Activated naive CD8-positive, alpha-beta T cell treated with anti-CD3 and anti-CD28 coated beads, Interleukin-2, amount 50 U/mL, for 24 hours (primary cell): ENCODE measurements around the gene CYB561.

ENCODE experiments used
- ATAC-seq: fragments of 150-1000 bp; cut with Tn5 transposase; one replicate; pipeline ENCODE4 v1.10.0; 2021
- DNase-seq: peaks from one replicate; pipeline ENCODE4 v3.0.0; 2021
- H3K27ac Mint-ChIP-seq: one replicate; pipeline ENCODE4 v1.8.0; 2021; ENCODE audit warnings: mild to moderate bottlenecking, mixed read lengths
- H3K27me3 Mint-ChIP-seq: one replicate; pipeline ENCODE4 v1.8.0; 2021; ENCODE audit warnings: mixed read lengths
- H3K36me3 Mint-ChIP-seq: one replicate; pipeline ENCODE4 v1.8.0; 2021; ENCODE audit warnings: low read depth, mixed read lengths
- H3K4me1 Mint-ChIP-seq: one replicate; pipeline ENCODE4 v1.8.0; 2021; ENCODE audit warnings: mixed read lengths
- H3K4me3 Mint-ChIP-seq: one replicate; pipeline ENCODE4 v1.8.0; 2021; ENCODE audit warnings: mild to moderate bottlenecking, moderate library complexity, mixed read lengths
- H3K9me3 Mint-ChIP-seq: one replicate; pipeline ENCODE4 v1.8.0; 2021; ENCODE audit warnings: mixed read lengths

Gene CYB561

DNA sequence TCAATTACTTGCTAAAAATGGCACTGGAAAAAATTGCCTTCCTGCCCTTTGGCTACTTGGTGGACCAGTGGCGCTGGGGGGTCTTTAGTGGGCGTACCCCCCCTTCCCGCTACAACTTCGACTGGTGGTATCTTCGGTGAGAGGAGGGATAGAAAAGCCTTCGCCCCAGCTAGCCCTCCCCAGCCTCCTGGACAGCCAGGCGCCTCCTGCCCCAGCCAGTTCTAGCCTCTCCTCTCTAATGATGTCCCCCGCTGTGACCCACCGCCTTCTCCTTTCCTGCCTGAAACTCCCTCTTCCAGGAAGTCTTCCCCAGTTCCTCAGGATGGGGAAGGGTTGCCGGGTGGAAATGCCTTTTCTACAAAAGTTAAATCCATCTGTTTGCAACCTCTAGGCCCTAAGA lies 36.9 kb upstream of the CYB561 start:
- Mint-ChIP-seq H3K27me3 (peaks cover 11% of the 10 kb centered on the region), H3K4me1 (peaks cover 2% of the 10 kb centered on the region), H3K36me3 (no peaks in the 10 kb centered on the region), H3K4me3 (no peak overlapping the region), H3K27ac (no peak overlapping the region), H3K9me3 (no peaks in the 10 kb centered on the region)
- ATAC-seq = no peak
- DNase-seq = no peak

DNA sequence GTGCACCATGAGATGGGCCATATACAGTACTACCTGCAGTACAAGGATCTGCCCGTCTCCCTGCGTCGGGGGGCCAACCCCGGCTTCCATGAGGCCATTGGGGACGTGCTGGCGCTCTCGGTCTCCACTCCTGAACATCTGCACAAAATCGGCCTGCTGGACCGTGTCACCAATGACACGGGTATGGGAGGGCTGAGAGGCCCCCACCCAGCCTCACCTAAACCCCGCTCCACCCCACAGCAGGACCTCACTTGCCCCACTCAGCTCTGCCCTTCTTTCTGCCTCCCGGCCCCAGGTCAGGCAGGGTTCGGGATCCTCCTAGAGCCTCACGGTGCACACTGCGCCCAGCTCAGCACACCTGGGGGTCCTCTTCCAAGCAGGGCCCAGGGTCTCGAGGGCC lies 36.4 kb upstream of the CYB561 start:
- Mint-ChIP-seq H3K27ac (no peak overlapping the region), H3K4me3 (no peak overlapping the region), H3K36me3 (no peaks in the 10 kb centered on the region), H3K4me1 (peaks cover 8% of the 10 kb centered on the region), H3K27me3 (peaks cover 17% of the 10 kb centered on the region), H3K9me3 (no peaks in the 10 kb centered on the region)
- DNase-seq (no peak), ATAC-seq (no peak)

DNA sequence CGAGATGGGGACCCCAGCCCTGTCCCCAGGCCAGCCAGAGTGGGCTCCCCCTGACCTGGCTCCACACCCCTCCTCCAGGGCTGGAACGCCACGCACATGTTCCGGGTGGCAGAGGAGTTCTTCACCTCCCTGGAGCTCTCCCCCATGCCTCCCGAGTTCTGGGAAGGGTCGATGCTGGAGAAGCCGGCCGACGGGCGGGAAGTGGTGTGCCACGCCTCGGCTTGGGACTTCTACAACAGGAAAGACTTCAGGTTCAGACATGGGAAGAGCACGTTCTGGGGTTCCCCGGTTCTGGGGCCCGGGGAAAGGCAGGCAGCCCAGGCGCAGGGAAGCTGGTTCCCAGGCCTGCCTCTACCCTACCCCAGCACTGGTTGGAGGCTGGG lies 35.4 kb upstream of the CYB561 start:
- Mint-ChIP-seq H3K36me3 (no peaks in the 10 kb centered on the region), H3K4me3 (no peak overlapping the region), H3K27me3 (peaks cover 18% of the 10 kb centered on the region), H3K4me1 (peaks cover 8% of the 10 kb centered on the region), H3K9me3 (no peaks in the 10 kb centered on the region), H3K27ac (no peak overlapping the region)
- no peak for DNase-seq
- no peak for ATAC-seq

DNA sequence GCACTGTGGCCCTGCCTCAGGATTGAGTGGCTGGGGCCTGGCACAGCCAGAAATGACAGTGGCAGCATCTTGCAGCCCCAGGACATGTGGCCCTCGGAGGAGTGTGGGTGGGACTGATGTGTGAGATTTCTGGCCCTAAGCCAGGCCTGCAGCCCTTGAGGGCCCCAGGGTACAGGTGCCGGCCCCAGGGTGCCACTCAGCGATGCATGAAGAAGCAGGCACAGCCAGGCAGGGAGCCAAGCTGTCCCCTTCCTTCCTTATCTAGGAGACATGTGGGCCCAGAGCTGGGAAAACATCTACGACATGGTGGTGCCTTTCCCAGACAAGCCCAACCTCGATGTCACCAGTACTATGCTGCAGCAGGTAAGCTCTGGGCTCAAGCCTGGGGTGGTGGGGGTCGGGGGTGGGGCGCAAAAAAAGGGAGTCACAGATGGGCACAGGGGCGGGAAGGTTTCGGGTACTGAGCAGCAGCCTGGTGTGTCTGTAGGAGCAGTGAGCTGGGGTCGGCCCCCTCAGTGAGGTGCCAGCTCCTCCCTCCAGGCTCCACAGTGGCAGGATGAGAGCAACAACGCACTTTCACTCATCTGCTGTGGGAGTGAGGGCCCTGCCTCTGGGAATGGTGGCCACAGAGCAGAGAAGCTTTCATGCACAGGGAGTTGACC lies 34.9 kb upstream of the CYB561 start:
- no peaks in the 10 kb centered on the region for H3K36me3 Mint-ChIP-seq
- ATAC-seq (no peak), DNase-seq (no peak)
- H3K4me3 Mint-ChIP-seq = no peak overlapping the region
- H3K4me1 Mint-ChIP-seq = peaks cover 8% of the 10 kb centered on the region
- no peaks in the 10 kb centered on the region for H3K9me3 Mint-ChIP-seq
- H3K27ac Mint-ChIP-seq = no peak overlapping the region
- peaks cover 21% of the 10 kb centered on the region for H3K27me3 Mint-ChIP-seq

DNA sequence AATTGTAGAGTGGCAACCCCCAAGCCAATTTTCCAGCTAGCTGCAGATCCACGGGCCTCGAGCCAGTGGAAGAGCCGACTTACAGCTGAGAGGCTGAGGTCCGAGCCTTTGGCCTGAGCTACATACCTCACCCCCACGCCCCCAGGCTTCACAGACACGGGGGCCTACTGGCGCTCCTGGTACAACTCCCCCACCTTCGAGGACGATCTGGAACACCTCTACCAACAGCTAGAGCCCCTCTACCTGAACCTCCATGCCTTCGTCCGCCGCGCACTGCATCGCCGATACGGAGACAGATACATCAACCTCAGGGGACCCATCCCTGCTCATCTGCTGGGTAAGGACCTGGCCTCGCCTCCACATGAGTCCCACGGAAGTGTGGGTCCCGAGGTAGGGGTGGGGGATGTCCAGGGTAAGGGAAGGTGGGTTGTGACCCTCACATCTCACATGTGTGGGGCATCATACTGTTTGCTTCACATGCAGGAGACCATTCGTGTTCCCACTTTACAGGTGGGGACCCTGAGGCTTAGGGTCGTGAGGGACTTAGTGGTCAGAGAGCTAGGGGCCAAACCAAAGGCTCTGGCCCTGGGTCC lies 34.2 kb upstream of the CYB561 start:
- no peak for DNase-seq
- ATAC-seq = no peak
- Mint-ChIP-seq H3K9me3 (no peaks in the 10 kb centered on the region), H3K27ac (no peak overlapping the region), H3K36me3 (no peaks in the 10 kb centered on the region), H3K27me3 (peaks cover 27% of the 10 kb centered on the region), H3K4me1 (peaks cover 8% of the 10 kb centered on the region), H3K4me3 (no peak overlapping the region)

DNA sequence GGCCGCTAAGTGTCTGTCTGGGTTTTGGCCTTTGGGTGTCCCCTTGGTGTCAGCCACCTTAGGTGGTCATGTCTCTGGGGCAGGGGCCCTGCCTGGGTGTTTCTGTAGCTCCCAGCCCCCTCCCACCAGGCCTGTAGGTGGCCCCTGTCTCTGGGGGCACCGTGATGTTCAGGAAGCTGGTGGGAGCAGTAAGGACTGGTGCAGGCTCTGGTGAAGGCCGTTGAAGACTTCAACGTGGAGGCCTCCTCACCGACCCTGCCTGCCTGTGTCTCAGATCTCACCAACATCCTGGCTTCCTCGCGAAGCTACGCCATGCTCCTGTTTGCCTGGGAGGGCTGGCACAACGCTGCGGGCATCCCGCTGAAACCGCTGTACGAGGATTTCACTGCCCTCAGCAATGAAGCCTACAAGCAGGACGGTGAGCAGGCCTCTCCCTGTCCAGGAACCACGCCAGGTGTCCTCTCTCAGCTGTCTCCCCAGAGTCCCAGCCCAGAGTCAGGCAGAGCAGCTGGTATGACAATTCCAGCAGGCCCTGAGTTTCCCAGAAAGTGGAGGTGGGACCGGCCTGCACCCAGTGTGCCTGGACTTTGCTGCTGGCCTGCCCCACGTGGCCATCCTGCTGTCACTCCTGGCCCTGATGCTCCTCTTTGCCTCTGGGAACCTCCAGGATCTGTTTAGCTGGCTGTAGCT lies 33.5 kb upstream of the CYB561 start:
- DNase-seq (no peak), ATAC-seq (no peak)
- no peaks in the 10 kb centered on the region for H3K9me3 Mint-ChIP-seq
- H3K4me3 Mint-ChIP-seq = no peak overlapping the region
- H3K36me3 Mint-ChIP-seq = no peaks in the 10 kb centered on the region
- peaks cover 32% of the 10 kb centered on the region for H3K27me3 Mint-ChIP-seq
- H3K27ac Mint-ChIP-seq = no peak overlapping the region
- H3K4me1 Mint-ChIP-seq = peaks cover 8% of the 10 kb centered on the region

DNA sequence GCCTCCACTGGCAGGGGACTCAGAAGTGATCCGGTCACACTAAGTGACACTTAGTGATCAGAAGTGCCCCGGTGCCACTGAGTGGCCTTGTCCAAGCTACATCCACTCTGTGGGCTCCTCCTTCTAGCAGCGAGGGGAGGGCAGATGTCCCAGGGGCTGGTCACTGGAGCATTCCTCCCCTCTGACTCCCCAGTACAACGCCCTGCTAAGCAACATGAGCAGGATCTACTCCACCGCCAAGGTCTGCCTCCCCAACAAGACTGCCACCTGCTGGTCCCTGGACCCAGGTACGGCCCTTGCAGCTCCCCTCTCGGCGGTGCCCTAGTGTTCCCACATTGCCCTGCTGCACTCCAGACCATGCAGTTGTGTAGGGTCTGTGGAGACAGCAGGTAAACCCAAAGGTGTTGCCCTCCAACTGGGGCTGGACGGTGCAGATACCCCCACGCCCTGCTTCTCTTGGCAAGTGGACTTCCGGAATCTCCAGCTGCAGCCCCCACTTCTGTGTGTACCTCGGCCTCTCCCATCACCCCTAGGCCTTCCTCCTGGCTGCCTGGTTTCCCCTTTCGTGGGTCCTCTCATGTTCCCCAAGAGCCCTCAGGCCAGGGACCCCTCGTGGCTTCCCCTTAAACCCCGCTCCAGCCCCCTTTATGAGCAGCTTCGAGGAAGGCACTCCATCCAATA lies 32.8 kb upstream of the CYB561 start:
- ATAC-seq (peak; percentile 83), DNase-seq (peak; percentile 80)
- H3K27ac Mint-ChIP-seq = no peak overlapping the region
- peak overlapping the region; percentile 26 for H3K4me3 Mint-ChIP-seq
- no peaks in the 10 kb centered on the region for H3K36me3 Mint-ChIP-seq
- no peaks in the 10 kb centered on the region for H3K9me3 Mint-ChIP-seq
- peaks cover 8% of the 10 kb centered on the region for H3K4me1 Mint-ChIP-seq
- H3K27me3 Mint-ChIP-seq = peaks cover 33% of the 10 kb centered on the region

DNA sequence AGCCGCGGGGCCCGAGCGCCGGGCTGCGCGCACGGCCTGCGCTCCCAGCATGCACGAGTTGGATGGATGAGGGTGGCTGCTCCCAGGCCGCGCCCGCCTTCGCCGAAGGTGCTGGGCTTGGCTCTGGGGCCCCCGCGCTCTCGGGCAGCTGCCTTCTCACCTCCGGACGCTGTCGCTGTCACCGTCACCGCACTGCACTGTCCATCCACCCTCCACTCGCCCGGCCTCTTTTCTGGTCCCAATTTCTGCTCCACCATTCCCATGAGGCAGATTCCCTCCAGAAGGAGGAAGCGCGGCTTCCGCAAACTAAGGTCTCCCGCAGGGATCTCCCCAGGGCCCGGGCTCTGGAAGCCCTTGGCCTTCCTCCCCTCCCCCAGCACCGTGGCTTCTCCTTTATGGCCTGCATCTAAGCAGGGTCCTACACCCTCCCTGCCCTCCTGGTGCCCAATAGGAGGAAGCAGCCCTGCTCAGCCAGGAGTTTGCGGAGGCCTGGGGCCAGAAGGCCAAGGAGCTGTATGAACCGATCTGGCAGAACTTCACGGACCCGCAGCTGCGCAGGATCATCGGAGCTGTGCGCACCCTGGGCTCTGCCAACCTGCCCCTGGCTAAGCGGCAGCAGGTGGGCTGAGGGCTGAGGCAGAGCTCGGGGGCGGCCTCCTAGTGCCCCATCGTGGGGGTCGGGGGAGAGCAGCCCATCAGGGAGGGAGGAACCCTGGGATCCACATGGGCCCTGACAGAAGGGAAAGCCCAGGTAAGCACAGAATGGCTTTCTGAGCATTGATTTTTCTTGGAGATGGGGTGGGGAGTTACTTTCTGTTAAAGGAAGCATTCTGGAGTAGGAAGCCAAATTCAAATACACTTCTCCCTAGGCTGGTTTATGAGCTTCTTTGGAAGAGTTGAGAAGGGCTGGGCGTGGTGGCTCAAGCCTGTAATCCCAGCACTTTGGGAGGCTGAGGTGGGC lies 31.7 kb upstream of the CYB561 start:
- no peak for ATAC-seq
- H3K9me3 Mint-ChIP-seq = no peaks in the 10 kb centered on the region

DNA sequence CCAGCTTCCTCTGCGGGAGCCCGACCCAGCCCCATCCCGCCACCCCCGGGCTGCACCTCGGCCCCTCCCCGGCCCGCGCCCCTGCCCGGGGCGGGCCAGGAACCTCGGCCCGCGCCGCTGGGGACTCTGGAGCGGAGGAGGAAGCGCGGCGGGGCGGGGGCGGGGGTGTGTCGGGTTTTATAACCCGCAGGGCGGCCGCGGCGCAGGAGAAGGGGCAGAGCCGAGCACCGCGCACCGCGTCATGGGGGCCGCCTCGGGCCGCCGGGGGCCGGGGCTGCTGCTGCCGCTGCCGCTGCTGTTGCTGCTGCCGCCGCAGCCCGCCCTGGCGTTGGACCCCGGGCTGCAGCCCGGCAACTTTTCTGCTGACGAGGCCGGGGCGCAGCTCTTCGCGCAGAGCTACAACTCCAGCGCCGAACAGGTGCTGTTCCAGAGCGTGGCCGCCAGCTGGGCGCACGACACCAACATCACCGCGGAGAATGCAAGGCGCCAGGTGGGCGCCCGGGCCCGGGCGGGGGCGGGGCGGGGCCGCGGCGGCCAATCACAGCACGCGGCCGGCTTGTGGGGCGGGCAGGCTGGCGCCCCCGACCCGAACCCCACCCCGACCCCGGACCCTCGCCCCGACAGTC lies 30.9 kb upstream of the CYB561 start, which contains the start of gene ACE:
Gene ACE, plus strand, starts transcription at position 208 of the 626 bp plus-strand sequence. Its CDS starts 34 bp downstream, at position 242.
- no peaks in the 10 kb centered on the region for H3K36me3 Mint-ChIP-seq
- ATAC-seq (peak; percentile 27), DNase-seq (peak; percentile 31)
- H3K27ac Mint-ChIP-seq = no peak within 1 kb of the TSS
- H3K27me3 Mint-ChIP-seq = peaks cover 33% of the 10 kb centered on the region
- H3K9me3 Mint-ChIP-seq = no peaks in the 10 kb centered on the region
- H3K4me3 Mint-ChIP-seq = peak within 1 kb of the TSS; percentile 67
- peaks cover 8% of the 10 kb centered on the region for H3K4me1 Mint-ChIP-seq

More for the DNA sequence above, 31.7 kb upstream of the CYB561 start:
- no peak overlapping the region for H3K27ac Mint-ChIP-seq
- no peaks in the 10 kb centered on the region for H3K36me3 Mint-ChIP-seq
- H3K4me1 Mint-ChIP-seq = peaks cover 8% of the 10 kb centered on the region
- H3K27me3 Mint-ChIP-seq = peaks cover 33% of the 10 kb centered on the region
- H3K4me3 Mint-ChIP-seq = peak overlapping the region; percentile 67
- no peak for DNase-seq

DNA sequence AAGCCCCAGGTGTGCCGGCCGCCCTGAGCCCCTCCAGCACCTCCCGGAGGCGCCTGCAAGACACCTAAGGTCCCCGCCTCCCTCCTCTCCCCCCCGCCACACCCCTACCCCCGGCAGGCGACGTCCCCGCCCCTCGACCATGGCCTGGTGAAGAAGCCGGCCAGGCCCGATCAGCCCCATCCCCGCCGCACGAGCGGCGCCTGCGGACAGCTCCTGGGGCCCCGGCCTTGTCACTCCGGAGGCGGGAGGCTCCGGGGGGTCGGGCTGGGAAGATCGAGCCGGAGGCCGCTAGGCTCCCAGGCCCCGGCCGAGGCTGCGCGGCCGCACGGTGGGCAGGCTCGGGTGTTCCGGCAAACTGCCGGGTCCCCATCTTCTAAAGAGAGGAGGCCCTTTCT lies 30.4 kb upstream of the CYB561 start:
- Mint-ChIP-seq H3K9me3 (no peaks in the 10 kb centered on the region), H3K4me1 (peaks cover 8% of the 10 kb centered on the region), H3K27me3 (peaks cover 33% of the 10 kb centered on the region), H3K36me3 (no peaks in the 10 kb centered on the region), H3K4me3 (peak overlapping the region; percentile 49), H3K27ac (no peak overlapping the region)
- ATAC-seq (no peak), DNase-seq (peak; percentile 20)

DNA sequence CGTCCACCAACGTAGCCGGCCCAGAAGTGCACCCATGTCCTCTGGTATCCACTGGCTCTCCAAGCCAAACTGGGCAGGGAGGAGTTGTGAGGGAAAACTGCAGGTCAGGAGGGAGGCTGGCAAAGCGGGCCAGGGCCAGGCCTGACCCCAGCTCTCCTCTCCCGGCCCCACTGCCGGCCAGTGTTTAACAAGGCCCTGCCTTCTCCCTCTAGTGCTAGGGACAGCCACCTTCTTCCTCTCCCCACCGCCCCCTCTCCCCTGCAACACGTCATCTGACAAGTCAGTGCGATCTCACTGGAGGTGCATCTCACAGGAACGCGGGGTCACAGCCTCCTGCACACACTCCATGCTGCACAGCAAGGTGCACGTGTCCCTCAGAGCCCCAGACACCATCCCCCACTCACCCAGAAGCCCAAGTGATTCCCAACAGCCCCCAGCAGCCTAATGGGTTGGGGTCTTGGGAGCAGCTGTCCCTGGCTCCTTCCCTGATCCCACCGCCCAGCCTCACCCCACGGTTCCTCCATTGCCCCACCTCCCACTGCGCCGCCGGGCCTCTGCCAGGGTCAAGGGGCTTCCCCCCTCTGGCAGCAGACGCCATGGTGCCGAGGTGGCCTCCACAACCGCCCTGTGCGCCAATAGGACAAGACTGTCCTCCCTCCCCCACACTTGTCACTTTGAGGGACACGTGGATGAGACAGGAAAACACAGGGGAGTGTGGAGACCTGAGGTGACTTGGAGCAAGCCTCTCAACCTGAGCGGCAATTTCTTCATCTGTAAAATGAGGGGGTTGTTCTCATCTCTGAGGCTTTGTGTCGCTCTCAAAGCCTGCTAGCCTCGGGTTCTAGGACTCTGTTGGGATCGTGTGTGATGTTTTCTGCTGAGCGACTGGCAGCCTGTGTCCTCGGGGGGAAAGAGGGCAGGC lies 29.6 kb upstream of the CYB561 start:
- no peak for ATAC-seq
- no peak overlapping the region for H3K27ac Mint-ChIP-seq
- H3K36me3 Mint-ChIP-seq = no peaks in the 10 kb centered on the region
- H3K9me3 Mint-ChIP-seq = no peaks in the 10 kb centered on the region
- H3K4me1 Mint-ChIP-seq = peaks cover 8% of the 10 kb centered on the region
- peak overlapping the region; percentile 49 for H3K4me3 Mint-ChIP-seq
- no peak for DNase-seq
- peaks cover 33% of the 10 kb centered on the region for H3K27me3 Mint-ChIP-seq

DNA sequence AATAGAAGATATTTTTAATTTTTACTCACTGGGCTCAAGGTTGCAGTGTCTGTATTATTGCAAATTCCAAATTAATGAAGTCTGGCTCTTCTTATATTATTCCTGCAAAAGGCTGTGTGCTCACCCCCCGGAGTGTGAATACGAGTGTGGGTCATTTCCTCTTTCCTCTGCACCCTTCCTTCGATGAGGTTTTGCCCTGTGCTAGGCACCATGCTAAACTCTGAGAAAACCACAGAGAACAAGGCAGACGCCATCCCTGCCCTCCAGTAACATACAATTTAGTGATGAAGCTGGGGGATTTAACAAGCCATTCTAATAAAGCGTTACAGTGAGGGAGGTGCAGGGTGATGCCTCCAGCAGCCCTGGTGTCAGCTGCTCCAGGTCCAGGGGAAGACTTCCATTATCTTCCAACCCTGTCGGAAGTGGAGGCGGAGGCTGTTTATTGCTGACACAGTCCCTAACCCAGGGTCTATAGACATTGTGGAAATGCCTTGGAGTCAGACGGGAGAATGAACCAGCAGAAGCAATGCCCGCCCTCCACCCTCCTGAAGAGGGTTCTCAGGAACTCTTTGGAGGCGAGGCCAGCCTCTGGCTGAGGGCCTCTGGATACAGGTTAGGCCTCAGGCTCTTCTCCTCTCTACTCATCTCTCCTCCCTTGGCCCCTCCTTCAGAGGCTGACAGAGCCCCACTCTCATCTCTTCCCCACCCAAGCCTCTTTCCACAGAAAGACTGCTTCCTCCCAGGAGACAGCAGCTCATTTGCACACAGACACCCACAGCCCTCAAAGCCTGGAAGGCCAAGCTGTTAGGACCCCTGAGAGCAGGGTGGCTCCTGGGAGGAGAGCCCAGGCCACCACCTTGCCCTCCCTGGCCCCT lies 28.7 kb upstream of the CYB561 start:
- Mint-ChIP-seq H3K27ac (no peak overlapping the region), H3K4me3 (no peak overlapping the region), H3K36me3 (no peaks in the 10 kb centered on the region), H3K4me1 (peaks cover 8% of the 10 kb centered on the region), H3K9me3 (no peaks in the 10 kb centered on the region), H3K27me3 (peaks cover 33% of the 10 kb centered on the region)
- ATAC-seq (no peak), DNase-seq (no peak)
